Measurements from ENCODE around the gene SLC30A1.

GRCh38 chr1:211619033-211619996, 40.4 kb upstream of the SLC30A1 start:
- TF ChIP-seq EZH2 (IDR thresholded peaks at IDR 0.05) (no peak), FOXP2 (optimal IDR thresholded peaks at IDR 0.05; ENCODE audit: control extremely low read depth, extremely low read length, insufficient read depth) (no peak), POLR2AphosphoS5 (IDR thresholded peaks at IDR 0.05; ENCODE audit: borderline replicate concordance, low read depth, low read length) (no peak)
